IMR-90 (cell line): ENCODE measurements around the gene GALR2.

Experiments used
- FOS ChIP-seq: fragments of 150-350 bp; IDR thresholded peaks from 2 replicates; pipeline ENCODE4 v1.6.1; 2016; ENCODE audit warnings: low read depth, low read length
- POLR2A ChIP-seq: IDR thresholded peaks from 2 replicates; pipeline ENCODE4 v1.6.1; 2012; ENCODE audit warnings: mild to moderate bottlenecking, low read depth, low read length
- TF ChIP-seq, protein P1 (sequence below): fragments of 150-350 bp; IDR thresholded peaks from 2 replicates; pipeline ENCODE4 v1.6.1; 2017; ENCODE audit warnings: mild to moderate bottlenecking, antibody characterized with exemption, low read length, low read depth
- TF ChIP-seq, protein P2 (sequence below): conservative IDR thresholded peaks from 2 replicates; pipeline ENCODE4 v1.5.1; 2012; ENCODE audit warnings: mild to moderate bottlenecking, low read depth, low read length, improper control_type of control experiment

DNA sequence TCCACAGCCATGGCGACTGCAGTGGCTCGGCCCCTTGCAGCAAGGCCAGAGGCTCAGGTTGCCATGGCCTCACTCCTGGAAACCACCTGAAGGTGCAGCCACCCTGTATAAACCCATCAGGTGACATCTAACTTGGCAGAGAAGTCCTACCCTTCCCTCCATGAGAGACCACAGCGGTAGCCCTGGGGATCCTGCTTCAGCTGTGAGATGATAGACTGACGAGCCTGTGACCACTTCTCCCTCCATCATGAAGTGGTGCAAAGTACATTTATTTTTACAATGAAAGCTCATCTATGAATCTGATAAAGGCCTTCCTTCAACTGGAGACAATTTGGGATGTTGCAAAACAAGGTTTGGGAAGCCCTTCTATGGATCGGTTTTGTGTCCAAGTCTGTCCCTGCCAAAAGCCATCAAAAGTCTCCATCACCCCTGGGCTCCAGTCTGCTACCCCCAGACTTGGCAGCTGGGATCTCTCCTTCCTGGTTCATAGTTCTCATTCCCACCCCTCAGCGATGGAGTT is 6.2 kb downstream of the GALR2 start:
- TF ChIP-seq, protein P1, sequence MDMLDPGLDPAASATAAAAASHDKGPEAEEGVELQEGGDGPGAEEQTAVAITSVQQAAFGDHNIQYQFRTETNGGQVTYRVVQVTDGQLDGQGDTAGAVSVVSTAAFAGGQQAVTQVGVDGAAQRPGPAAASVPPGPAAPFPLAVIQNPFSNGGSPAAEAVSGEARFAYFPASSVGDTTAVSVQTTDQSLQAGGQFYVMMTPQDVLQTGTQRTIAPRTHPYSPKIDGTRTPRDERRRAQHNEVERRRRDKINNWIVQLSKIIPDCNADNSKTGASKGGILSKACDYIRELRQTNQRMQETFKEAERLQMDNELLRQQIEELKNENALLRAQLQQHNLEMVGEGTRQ = no peak
- TF ChIP-seq, protein P2, sequence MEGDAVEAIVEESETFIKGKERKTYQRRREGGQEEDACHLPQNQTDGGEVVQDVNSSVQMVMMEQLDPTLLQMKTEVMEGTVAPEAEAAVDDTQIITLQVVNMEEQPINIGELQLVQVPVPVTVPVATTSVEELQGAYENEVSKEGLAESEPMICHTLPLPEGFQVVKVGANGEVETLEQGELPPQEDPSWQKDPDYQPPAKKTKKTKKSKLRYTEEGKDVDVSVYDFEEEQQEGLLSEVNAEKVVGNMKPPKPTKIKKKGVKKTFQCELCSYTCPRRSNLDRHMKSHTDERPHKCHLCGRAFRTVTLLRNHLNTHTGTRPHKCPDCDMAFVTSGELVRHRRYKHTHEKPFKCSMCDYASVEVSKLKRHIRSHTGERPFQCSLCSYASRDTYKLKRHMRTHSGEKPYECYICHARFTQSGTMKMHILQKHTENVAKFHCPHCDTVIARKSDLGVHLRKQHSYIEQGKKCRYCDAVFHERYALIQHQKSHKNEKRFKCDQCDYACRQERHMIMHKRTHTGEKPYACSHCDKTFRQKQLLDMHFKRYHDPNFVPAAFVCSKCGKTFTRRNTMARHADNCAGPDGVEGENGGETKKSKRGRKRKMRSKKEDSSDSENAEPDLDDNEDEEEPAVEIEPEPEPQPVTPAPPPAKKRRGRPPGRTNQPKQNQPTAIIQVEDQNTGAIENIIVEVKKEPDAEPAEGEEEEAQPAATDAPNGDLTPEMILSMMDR = no peak
- TF ChIP-seq POLR2A = no peak
- TF ChIP-seq FOS = no peak
